Inflammatory macrophage treated with lipopolysaccharide for 4 hours (primary cell): Measurements from ENCODE around the gene TLR10.
"Not testable (repeated sequence)": the region's sequence is repeated elsewhere in the genome, so short reads cannot be mapped to it uniquely, and the experiment has no call there.

Experiments
- DNase-seq: peaks from one replicate; pipeline ENCODE4 v3.0.0-alpha.2; 2020

Gene TLR10

DNA sequence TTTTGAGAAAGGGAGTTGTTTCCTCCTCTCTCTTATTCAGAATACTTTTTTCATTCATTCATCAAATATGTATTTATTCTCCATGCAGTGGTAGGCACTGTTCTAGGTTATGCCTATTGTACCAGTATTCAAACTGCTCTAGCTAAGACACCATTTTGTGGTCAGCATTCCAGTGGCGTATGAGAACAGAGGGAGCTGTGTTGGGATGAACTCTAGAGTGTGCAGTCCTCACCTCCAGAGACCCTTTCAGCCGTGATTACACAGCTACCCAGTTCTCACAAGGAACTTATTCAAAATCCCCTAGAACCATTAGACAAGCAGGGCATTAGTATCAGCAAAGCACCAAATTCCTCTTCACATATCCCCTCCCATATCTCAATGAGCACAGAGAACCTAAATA, 17.6 kb upstream of the TLR10 start:
- DNase-seq, result no peak

DNA sequence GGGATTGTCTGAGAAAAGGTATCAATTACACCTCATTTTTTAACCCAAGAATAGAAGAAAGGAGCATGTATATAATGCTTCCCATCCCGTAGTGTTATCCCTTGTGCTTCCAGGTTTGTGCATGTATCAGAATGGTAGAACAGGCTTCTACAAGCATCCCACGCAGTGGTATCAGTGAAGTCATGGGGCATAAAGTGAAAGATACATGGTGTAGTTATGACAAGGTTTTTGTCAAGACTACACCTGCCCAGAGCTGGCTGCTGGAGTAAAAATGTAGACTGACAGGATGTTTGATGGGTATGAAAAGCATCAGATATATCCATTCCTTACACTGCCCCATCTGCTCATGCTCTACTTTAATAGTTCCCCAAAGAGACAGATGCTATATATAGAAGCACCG, 12.3 kb upstream of the TLR10 start:
- no peak for DNase-seq

GRCh38 chr4:38794051-38794450, 11.3 kb upstream of the TLR10 start:
- DNase-seq, result peak; percentile 90

- peak; percentile 83 for DNase-seq
Measured at GRCh38 chr4:38791010-38791409, 8.2 kb upstream of the TLR10 start.

- peak; percentile 26 for DNase-seq
Measured at GRCh38 chr4:38788317-38788716, 5.5 kb upstream of the TLR10 start.

DNA sequence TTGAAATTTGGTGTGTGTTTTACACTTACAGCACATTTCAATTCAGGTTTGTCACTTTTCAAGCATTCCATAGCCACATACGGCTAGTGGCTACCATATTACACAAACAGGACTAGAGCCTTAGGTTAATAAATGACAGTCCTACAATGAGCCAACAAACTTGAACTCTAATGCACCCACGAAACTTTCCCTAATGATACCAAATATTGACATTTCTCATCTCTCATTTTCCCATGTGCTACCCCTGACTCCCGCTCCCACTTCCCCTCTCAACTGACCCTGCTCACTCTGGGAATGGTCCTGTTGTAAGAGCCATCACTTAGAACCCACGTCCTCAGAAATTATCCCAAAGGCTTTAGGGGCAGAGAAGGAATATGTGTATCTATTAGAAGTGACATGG, 4.9 kb upstream of the TLR10 start:
- peak; percentile 27 for DNase-seq

DNA sequence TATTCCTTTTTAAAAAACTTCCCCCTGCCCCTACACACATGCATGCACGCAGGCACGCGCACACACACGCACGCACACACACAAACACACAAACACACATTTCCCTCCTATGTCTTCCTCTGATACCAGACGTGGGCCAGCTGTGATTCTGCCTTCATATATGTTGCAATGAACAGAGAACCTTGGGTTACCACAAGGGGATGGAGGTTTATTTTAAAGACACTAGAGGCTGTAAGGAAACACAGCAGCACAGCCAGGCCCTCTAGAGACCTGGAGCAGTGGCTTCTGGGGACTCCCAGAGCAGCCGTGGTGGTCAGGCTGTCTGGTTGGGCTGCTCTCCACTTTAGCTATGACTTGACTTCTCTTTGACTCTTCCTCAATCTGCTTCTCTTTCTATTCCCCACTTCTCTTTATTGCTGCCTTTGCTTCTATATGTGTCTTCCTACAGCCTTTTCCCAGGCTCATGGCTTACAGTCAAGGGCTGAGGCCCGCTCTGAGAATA, 3.2 kb upstream of the TLR10 start:
- DNase-seq, result peak; percentile 96

DNA sequence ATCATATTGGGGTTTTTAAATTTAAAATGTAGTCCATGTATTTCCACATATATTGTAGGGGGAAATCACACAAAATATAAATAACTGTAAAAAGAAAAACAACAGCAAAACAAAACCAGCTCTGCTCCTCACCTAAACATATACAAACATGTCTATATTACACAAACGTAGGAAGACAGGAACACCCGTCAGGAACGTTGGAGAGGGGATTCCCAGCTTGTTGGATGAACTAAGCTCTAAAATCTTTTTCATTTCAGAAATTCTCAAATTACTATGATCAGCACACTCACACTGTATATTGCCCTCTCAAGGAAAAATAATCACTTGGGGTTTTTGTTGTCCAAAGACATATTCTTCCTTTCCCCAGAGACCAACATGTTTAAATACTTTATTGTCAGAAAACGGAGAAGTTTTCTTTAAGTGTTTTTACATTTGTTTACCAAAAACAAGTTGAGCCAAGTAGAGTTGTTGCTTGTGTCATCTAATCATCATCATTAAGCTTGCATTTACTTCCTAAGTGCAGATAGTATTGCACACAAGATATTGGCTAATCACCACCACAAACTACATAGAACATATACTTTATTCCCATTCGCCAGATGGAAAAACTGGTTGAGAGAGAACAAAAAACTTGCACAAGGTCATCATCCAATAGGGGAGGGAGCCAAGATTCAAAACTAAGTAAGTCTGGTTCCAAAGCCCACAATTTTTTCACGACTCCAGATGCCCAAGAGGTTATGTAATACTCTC, 2.4 kb upstream of the TLR10 start:
- DNase-seq, result peak; percentile 90

GRCh38 chr4:38784141-38784540, 1.4 kb upstream of the TLR10 start:
- no peak for DNase-seq

DNA sequence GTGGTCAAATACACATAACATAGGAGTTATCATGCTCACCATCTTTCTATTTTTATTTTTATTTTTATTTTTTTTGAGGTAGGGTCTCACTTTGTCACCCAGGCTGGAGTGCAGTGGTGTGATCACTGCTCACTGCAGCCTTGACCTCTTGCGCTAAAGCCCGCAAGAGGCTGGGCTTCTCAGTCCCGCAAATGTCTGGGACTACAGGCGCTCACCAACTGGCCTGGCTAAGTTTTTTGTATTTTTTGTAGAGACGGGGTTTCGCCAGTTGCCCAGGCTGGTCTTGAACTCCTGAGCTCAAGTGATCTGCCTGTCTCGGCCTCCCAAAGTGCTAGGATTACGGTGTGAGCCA, 295 bp upstream of the TLR10 start:
- no peak for DNase-seq

DNA sequence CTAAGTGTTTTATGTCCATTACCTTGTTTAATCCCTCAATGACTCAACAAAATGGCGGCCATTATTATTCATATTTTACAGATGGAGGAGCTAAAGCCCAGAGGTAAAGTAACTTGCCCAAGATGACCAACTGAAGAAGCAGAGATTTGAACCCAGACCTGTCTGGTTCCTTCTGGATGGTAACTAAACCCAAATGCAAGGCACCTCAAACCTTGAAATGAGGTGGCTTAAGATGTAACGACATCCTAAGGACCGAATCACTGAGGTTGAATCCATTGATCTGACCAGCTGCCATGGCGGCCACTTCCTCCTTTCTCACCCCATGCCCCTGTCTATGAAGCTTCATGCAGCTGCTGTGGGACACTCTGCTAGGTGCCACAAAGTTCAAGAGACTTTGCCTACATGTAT, 932 bp downstream of the TLR10 start:
- no peak for DNase-seq

GRCh38 chr4:38780833-38781484, 1.8 kb downstream of the TLR10 start:
- no peak for DNase-seq

- DNase-seq, result no peak
Measured at GRCh38 chr4:38779790-38780189, 3.0 kb downstream of the TLR10 start.

- not testable (repeated sequence) for DNase-seq
Measured at GRCh38 chr4:38777925-38778324, 4.9 kb downstream of the TLR10 start.

DNA sequence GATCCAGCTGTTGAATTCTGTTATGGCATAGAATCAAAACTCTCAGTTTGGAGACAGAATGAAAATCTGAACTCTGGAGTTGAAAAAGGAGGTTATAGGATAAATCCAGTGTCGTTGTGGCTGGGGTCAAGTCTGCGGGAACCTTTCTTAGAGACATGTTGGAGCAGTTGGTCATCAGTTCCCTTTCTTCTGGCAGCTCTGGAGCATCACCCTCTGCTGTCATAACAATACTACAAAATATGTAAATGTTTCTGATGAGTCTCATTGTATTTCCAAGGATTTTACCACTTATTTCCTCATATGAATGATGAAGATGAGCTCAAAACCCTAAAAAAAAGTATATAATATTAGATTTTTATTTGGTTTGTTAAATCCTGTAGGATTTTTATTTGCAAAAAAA, 7.5 kb downstream of the TLR10 start:
- peak; percentile 78 for DNase-seq

- DNase-seq, result peak; percentile 67
Measured at GRCh38 chr4:38774181-38774955, 8.4 kb downstream of the TLR10 start.

GRCh38 chr4:38770281-38770680, 12.5 kb downstream of the TLR10 start:
- DNase-seq, result not testable (repeated sequence)

- DNase-seq, result peak; percentile 64
Measured at GRCh38 chr4:38769857-38770256, 12.9 kb downstream of the TLR10 start.

GRCh38 chr4:38769441-38769840, 13.3 kb downstream of the TLR10 start:
- no peak for DNase-seq

- DNase-seq, result peak; percentile 92
Measured at GRCh38 chr4:38768968-38769394, 13.8 kb downstream of the TLR10 start.

- DNase-seq, result peak; percentile 52
Measured at GRCh38 chr4:38766940-38767339, 15.8 kb downstream of the TLR10 start.

DNA sequence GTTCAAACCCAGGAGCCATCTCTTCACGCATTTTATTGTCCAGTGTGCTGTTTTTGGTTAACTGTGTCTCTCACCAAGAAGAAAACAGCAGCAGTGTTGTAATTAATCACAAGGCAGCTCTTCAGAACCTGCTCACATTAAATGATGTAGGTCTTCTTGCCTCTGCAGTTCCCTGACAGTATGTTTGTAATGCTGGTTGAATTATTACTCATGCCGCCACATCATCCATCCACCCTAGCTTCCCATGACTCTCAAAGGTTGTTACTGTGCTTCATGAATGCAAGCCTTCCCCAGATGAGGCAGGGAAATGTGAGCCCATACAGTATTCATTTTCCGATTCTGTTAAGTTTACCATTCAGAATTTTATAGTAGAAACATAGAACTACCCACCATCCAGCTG, 17.4 kb downstream of the TLR10 start:
- peak; percentile 66 for DNase-seq

DNA sequence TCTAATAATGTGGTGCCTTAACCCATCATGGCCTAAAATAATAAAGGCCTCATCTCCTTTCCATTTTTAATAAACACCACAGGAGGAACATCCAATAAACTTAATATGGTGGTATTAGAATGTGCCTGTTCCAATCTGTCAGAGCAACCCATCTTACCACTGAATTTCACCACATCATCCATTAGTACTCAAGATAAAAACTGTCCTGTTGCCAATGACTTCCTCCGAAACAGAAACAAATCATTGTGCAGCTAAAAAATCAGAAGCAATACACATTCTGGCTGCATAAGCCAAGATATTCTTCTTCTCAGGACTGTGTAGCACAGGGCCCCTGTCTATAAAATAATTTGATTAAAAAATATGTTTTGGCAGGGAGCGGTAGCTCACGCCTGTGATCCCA, 18.5 kb downstream of the TLR10 start:
- DNase-seq, result peak; percentile 62

GRCh38 chr4:38762560-38762959, 20.2 kb downstream of the TLR10 start:
- no peak for DNase-seq
